Bronchial epithelial cell (primary cell): ENCODE results near the gene UTP14C. TPM values are rescaled to one million over a fixed set of nuclear protein-coding genes. Genes with fewer than 3 reads are reported as not detected.
"Not testable (repeated sequence)": the region's sequence is repeated elsewhere in the genome, so short reads cannot be mapped to it uniquely, and the experiment has no call there.

ENCODE experiments used
- DNase-seq: peaks from one replicate; pipeline ENCODE4 v3.0.0-alpha.2; 2010; ENCODE audit warnings: low read depth
- FAIRE-seq: peaks from 2 replicates; lab custom pipeline; 2011; peaks lifted over from hg19 to GRCh38; lab: Jason Lieb, UNC
- H3K27me3 ChIP-seq: 2 replicates; pipeline ENCODE4 v1.5.1; 2011; ENCODE audit warnings: low read length; ENCODE audit not compliant: control insufficient read depth, insufficient read depth
- H3K36me3 ChIP-seq: 2 replicates; pipeline ENCODE4 v1.5.1; 2011; ENCODE audit warnings: low read length; ENCODE audit not compliant: control insufficient read depth, insufficient read depth
- H3K4me3 ChIP-seq: 2 replicates; pipeline ENCODE4 v1.5.1; 2011; ENCODE audit warnings: mild to moderate bottlenecking, low read depth, low read length, control low read depth
- total RNA-seq: library from RNA; depleted of rRNA; stranded (reverse); fragments of >200 nt; gene quantifications from 2 replicates; pipeline ENCODE4 v1.2.1, GENCODE V29; 2014
- TF ChIP-seq, protein P1 (sequence below): IDR thresholded peaks from 2 replicates; pipeline ENCODE4 v1.5.1; 2011; ENCODE audit warnings: mild to moderate bottlenecking, moderate library complexity, low read length, control low read depth, inconsistent platforms; ENCODE audit not compliant: insufficient read depth, severe bottlenecking

Gene UTP14C
- total RNA-seq, 1 donor from 2014 or later, result 10.8 TPM

GRCh38 chr13:52053460-52053859 is 29.0 kb downstream of the UTP14C start:
- DNase-seq (peak; percentile 15), FAIRE-seq (no peak)
- TF ChIP-seq, protein P1, sequence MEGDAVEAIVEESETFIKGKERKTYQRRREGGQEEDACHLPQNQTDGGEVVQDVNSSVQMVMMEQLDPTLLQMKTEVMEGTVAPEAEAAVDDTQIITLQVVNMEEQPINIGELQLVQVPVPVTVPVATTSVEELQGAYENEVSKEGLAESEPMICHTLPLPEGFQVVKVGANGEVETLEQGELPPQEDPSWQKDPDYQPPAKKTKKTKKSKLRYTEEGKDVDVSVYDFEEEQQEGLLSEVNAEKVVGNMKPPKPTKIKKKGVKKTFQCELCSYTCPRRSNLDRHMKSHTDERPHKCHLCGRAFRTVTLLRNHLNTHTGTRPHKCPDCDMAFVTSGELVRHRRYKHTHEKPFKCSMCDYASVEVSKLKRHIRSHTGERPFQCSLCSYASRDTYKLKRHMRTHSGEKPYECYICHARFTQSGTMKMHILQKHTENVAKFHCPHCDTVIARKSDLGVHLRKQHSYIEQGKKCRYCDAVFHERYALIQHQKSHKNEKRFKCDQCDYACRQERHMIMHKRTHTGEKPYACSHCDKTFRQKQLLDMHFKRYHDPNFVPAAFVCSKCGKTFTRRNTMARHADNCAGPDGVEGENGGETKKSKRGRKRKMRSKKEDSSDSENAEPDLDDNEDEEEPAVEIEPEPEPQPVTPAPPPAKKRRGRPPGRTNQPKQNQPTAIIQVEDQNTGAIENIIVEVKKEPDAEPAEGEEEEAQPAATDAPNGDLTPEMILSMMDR, result no peak
- H3K36me3 ChIP-seq, result no peaks in the 10 kb centered on the region
- H3K27me3 ChIP-seq, result no peaks in the 10 kb centered on the region
- H3K4me3 ChIP-seq, result no peak overlapping the region

- not testable (repeated sequence) for H3K27me3 ChIP-seq, H3K4me3 ChIP-seq, H3K36me3 ChIP-seq, FAIRE-seq, DNase-seq
These were observed 36.6 kb downstream of the UTP14C start for GRCh38 chr13:52061064-52061463.

GRCh38 chr13:52061587-52061986 is 37.1 kb downstream of the UTP14C start:
- Histone ChIP-seq H3K4me3 (no peak overlapping the region), H3K36me3 (no peaks in the 10 kb centered on the region), H3K27me3 (no peaks in the 10 kb centered on the region)
- DNase-seq (peak; percentile 31), FAIRE-seq (no peak)
- TF ChIP-seq, protein P1, result no peak

- FAIRE-seq (no peak), DNase-seq (no peak)
- Histone ChIP-seq H3K36me3 (no peaks in the 10 kb centered on the region), H3K4me3 (no peak overlapping the region), H3K27me3 (no peaks in the 10 kb centered on the region)
- TF ChIP-seq, protein P1, result no peak
These were observed 42.7 kb downstream of the UTP14C start for GRCh38 chr13:52067237-52067636.

GRCh38 chr13:52070929-52071523 is 46.5 kb downstream of the UTP14C start:
- FAIRE-seq (no peak), DNase-seq (peak; percentile 53)
- Histone ChIP-seq H3K4me3 (no peak overlapping the region), H3K27me3 (no peaks in the 10 kb centered on the region), H3K36me3 (no peaks in the 10 kb centered on the region)
- TF ChIP-seq, protein P1, result peak; percentile 17

Other genes with a start within 250 kb of the UTP14C start
- 2.4 and 6.0 TPM in 2 replicates for gene DHRS12, start 220.5 kb upstream of the UTP14C start, total RNA-seq
- gene TMEM272, start 179.5 kb upstream of the UTP14C start, total RNA-seq, result not detected in 2 replicates
- gene CCDC70, start 162.7 kb upstream of the UTP14C start, total RNA-seq, result not detected in 2 replicates
- gene ATP7B, start 13.2 kb upstream of the UTP14C start, total RNA-seq, result 3.9 and 8.7 TPM in 2 replicates
- gene ALG11, start 12.3 kb upstream of the UTP14C start, total RNA-seq, result 17.5 and 24.5 TPM in 2 replicates
- gene NEK5, start 104.4 kb downstream of the UTP14C start, total RNA-seq, result 0.26 TPM in 2 replicates
- 6.8 and 9.3 TPM in 2 replicates for gene NEK3, start 134.9 kb downstream of the UTP14C start, total RNA-seq